ENCODE measurements around the gene OR51S1. TPM values are rescaled to one million over a fixed set of nuclear protein-coding genes. Genes with fewer than 3 reads are reported as not detected.
A peak's percentile ranks its signal among the peaks of the same experiment; 100 is the strongest.

OR51S1 gene
- total RNA-seq, 1 experiment from 2014 or later: not detected

GRCh38 chr11:4890279-4890678 lies 41.3 kb upstream of the OR51S1 start:
- Histone ChIP-seq H3K27me3 (ENCODE audit: control insufficient read depth, insufficient read depth, low read length) (no peaks in the 10 kb centered on the region), H3K9me3 (ENCODE audit: control insufficient read depth, insufficient read depth, low read depth, low read length) (no peaks in the 10 kb centered on the region), H3K4me1 (ENCODE audit: control insufficient read depth, insufficient read depth, low read length) (no peaks in the 10 kb centered on the region), H3K27ac (ENCODE audit: low read length) (no peak overlapping the region), H3K36me3 (ENCODE audit: control insufficient read depth, insufficient read depth, low read length) (no peaks in the 10 kb centered on the region), H3K4me3 (ENCODE audit: low read depth in 2 of 2, low read length in 2 of 2) (no peak overlapping the region)
- BruUV-seq (replicated peaks): no TSS peak
- TF ChIP-seq SIN3A (IDR thresholded peaks at IDR 0.05; ENCODE audit: borderline replicate concordance, insufficient read depth, low read depth, low read length): no peak
- 0 out of 2 replicates have a peak, but pooled peaks have one; percentile 6 for TF ChIP-seq CTCF (IDR thresholded peaks at IDR 0.05)
- no peak for TF ChIP-seq POLR2AphosphoS5 (IDR thresholded peaks at IDR 0.05; ENCODE audit: low read depth, low read length)
- no peak for TF ChIP-seq TCF7L2 (IDR thresholded peaks at IDR 0.05; ENCODE audit: low read depth, low read length)
- TF ChIP-seq, protein P1, sequence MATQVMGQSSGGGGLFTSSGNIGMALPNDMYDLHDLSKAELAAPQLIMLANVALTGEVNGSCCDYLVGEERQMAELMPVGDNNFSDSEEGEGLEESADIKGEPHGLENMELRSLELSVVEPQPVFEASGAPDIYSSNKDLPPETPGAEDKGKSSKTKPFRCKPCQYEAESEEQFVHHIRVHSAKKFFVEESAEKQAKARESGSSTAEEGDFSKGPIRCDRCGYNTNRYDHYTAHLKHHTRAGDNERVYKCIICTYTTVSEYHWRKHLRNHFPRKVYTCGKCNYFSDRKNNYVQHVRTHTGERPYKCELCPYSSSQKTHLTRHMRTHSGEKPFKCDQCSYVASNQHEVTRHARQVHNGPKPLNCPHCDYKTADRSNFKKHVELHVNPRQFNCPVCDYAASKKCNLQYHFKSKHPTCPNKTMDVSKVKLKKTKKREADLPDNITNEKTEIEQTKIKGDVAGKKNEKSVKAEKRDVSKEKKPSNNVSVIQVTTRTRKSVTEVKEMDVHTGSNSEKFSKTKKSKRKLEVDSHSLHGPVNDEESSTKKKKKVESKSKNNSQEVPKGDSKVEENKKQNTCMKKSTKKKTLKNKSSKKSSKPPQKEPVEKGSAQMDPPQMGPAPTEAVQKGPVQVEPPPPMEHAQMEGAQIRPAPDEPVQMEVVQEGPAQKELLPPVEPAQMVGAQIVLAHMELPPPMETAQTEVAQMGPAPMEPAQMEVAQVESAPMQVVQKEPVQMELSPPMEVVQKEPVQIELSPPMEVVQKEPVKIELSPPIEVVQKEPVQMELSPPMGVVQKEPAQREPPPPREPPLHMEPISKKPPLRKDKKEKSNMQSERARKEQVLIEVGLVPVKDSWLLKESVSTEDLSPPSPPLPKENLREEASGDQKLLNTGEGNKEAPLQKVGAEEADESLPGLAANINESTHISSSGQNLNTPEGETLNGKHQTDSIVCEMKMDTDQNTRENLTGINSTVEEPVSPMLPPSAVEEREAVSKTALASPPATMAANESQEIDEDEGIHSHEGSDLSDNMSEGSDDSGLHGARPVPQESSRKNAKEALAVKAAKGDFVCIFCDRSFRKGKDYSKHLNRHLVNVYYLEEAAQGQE (IDR thresholded peaks at IDR 0.05; ENCODE audit: insufficient read depth in 1 of 2, low read depth in 2 of 2, low read length in 1 of 2): no peak
- no peak for DNase-seq (ENCODE audit: low read depth, low spot score)
- intact Hi-C loops (cut with micrococcal nuclease; ENCODE audit: unreplicated experiment): no loop called here
- in situ Hi-C loops (cut with HindIII; ENCODE audit: low pct_unique_long_range_greater_than_20kb, low sequenced_read_pairs): no loop called here
- ChIA-PET CTCF (no interaction called here), POLR2A (no interaction called here)
- no peak for ATAC-seq

- intact Hi-C loops (cut with micrococcal nuclease; ENCODE audit: unreplicated experiment): no loop called here
- H3K9me3 ChIP-seq (ENCODE audit: control insufficient read depth, insufficient read depth, low read depth, low read length): no peaks in the 10 kb centered on the region
- no peaks in the 10 kb centered on the region for H3K4me1 ChIP-seq (ENCODE audit: control insufficient read depth, insufficient read depth, low read length)
- POLR2A ChIA-PET: no interaction called here
- in situ Hi-C loops (cut with HindIII; ENCODE audit: low pct_unique_long_range_greater_than_20kb, low sequenced_read_pairs): no loop called here
- no peak overlapping the region for H3K27ac ChIP-seq (ENCODE audit: low read length)
- H3K36me3 ChIP-seq (ENCODE audit: control insufficient read depth, insufficient read depth, low read length): no peaks in the 10 kb centered on the region
- ATAC-seq: no peak
- H3K4me3 ChIP-seq (ENCODE audit: low read depth in 2 of 2, low read length in 2 of 2): no peak overlapping the region
- no TSS peak for BruUV-seq (replicated peaks)
- DNase-seq (ENCODE audit: low read depth, low spot score): no peak
- TF ChIP-seq, protein P1 (IDR thresholded peaks at IDR 0.05; ENCODE audit: insufficient read depth in 1 of 2, low read depth in 2 of 2, low read length in 1 of 2): no peak
- TF ChIP-seq SIN3A (IDR thresholded peaks at IDR 0.05; ENCODE audit: borderline replicate concordance, insufficient read depth, low read depth, low read length) (no peak), TCF7L2 (IDR thresholded peaks at IDR 0.05; ENCODE audit: low read depth, low read length) (no peak), POLR2AphosphoS5 (IDR thresholded peaks at IDR 0.05; ENCODE audit: low read depth, low read length) (no peak), CTCF (IDR thresholded peaks at IDR 0.05) (no peak)
- no peaks in the 10 kb centered on the region for H3K27me3 ChIP-seq (ENCODE audit: control insufficient read depth, insufficient read depth, low read length)
- CTCF ChIA-PET: interaction anchor here (1.2 kb wide), 1 partner anchor 12 kb away, joined by 3 read pairs; no protein-coding TSS in a partner anchor
Observed at GRCh38 chr11:4887591-4887990, 38.6 kb upstream of the OR51S1 start.
